GM19239 (cell line): ENCODE results near the gene C3.

Experiments
- DNase-seq: peaks from one replicate; pipeline ENCODE4 v3.0.0; 2011; ENCODE audit warnings: low spot score; ENCODE audit not compliant: insufficient read length
- FAIRE-seq: peaks from 2 replicates; lab custom pipeline; 2011; peaks lifted over from hg19 to GRCh38; lab: Jason Lieb, UNC

Gene C3

GRCh38 chr19:6732803-6733337 is 12.4 kb upstream of the C3 start:
- FAIRE-seq (no peak), DNase-seq (no peak)

GRCh38 chr19:6731822-6732221 is 11.4 kb upstream of the C3 start:
- FAIRE-seq (no peak), DNase-seq (no peak)

- FAIRE-seq (no peak), DNase-seq (no peak)
These were observed 10.7 kb upstream of the C3 start for GRCh38 chr19:6730941-6731670.

- no peak for DNase-seq
- no peak for FAIRE-seq
These were observed 9.8 kb upstream of the C3 start for GRCh38 chr19:6730153-6730804.

GRCh38 chr19:6729573-6730152 is 9.2 kb upstream of the C3 start:
- FAIRE-seq (no peak), DNase-seq (no peak)

GRCh38 chr19:6728346-6728745 is 7.9 kb upstream of the C3 start:
- FAIRE-seq = no peak
- DNase-seq = no peak

GRCh38 chr19:6725513-6726231 is 5.2 kb upstream of the C3 start:
- no peak for DNase-seq
- FAIRE-seq = no peak

- FAIRE-seq (no peak), DNase-seq (no peak)
These were observed 4.4 kb upstream of the C3 start for GRCh38 chr19:6724631-6725492.

- FAIRE-seq (no peak), DNase-seq (no peak)
These were observed 3.3 kb upstream of the C3 start for GRCh38 chr19:6723738-6724137.

- DNase-seq (no peak), FAIRE-seq (no peak)
These were observed 2.7 kb upstream of the C3 start for GRCh38 chr19:6723108-6723618.

- peak; percentile 86 for FAIRE-seq
- DNase-seq = no peak
These were observed 1.3 kb upstream of the C3 start for GRCh38 chr19:6721773-6722172.

- no peak for FAIRE-seq
These were observed 656 bp upstream of the C3 start for GRCh38 chr19:6721138-6721474.

GRCh38 chr19:6719992-6720368 is 470 bp downstream of the C3 start:
- no peak for FAIRE-seq
- DNase-seq = no peak

More at GRCh38 chr19:6721138-6721474, 656 bp upstream of the C3 start:
- DNase-seq = no peak

- FAIRE-seq (no peak), DNase-seq (no peak)
These were observed 949 bp downstream of the C3 start for GRCh38 chr19:6719540-6719861.

- no peak for DNase-seq
- FAIRE-seq = no peak
These were observed 1.5 kb downstream of the C3 start for GRCh38 chr19:6718741-6719539.

- FAIRE-seq (no peak), DNase-seq (no peak)
These were observed 2.2 kb downstream of the C3 start for GRCh38 chr19:6718111-6718740.

- FAIRE-seq (no peak), DNase-seq (no peak)
These were observed 2.9 kb downstream of the C3 start for GRCh38 chr19:6717441-6717971.

GRCh38 chr19:6717036-6717435 is 3.4 kb downstream of the C3 start:
- no peak for FAIRE-seq
- DNase-seq = no peak
